DND-41 (cell line): ENCODE measurements around the gene GPR37.

Experiments used
- CTCF ChIP-seq: IDR thresholded peaks from 2 replicates; pipeline ENCODE4 v1.5.1; 2012; ENCODE audit warnings: borderline replicate concordance, low read length, moderate library complexity, mild to moderate bottlenecking; ENCODE audit not compliant: poor library complexity, severe bottlenecking; ENCODE audit errors: extremely low read depth
- EZH2 ChIP-seq: IDR thresholded peaks from 3 replicates; pipeline ENCODE4 v1.6.1; 2012; ENCODE audit warnings: borderline replicate concordance, low read depth, mild to moderate bottlenecking, moderate library complexity, low read length, inconsistent platforms; ENCODE audit not compliant: severe bottlenecking

- TF ChIP-seq CTCF (no peak), EZH2 (no peak)
Measured at GRCh38 chr7:124718032-124718766, 47.4 kb downstream of the GPR37 start.
